Measurements from ENCODE around the gene MADD. TPM values are rescaled to one million over a fixed set of nuclear protein-coding genes. Genes with fewer than 3 reads are reported as not detected.

Gene MADD
- total and polyA plus RNA-seq, 10 of the 15 experiments (the other 5 are each of a cell fraction or from before 2014, with no cell fraction given): 0.47 to 35.4 (median 17.6) TPM

GRCh38 chr11:47357985-47358730 is 88.2 kb downstream of the MADD start:
- in situ Hi-C loops (cut with MboI) (no loop called here), intact Hi-C loops (cut with micrococcal nuclease; ENCODE audit: unreplicated experiment) (no loop called here)
- no peaks in the 10 kb centered on the region; the same call in 1 of the 2 replicates for H3K79me2 ChIP-seq (ENCODE audit: control insufficient read depth, insufficient read depth, low read length)
- no TSS peak for BruUV-seq (replicated peaks)
- ChIA-PET POLR2A (no interaction called here), SMC1A (ENCODE audit: uncharacterized antibody, unreplicated experiment) (no interaction called here), RAD21 (ENCODE audit: unreplicated experiment) (no interaction called here), CTCF (no interaction called here)
- H3K4me3 ChIP-seq: no peak overlapping the region
- no peak overlapping the region for H3K4me2 ChIP-seq (ENCODE audit: control insufficient read depth, insufficient read depth)
- no peak for FAIRE-seq
- H3K4me1 ChIP-seq (ENCODE audit: control insufficient read depth, insufficient read depth, low read length): no peaks in the 10 kb centered on the region
- H4K20me1 ChIP-seq (ENCODE audit: control insufficient read depth, insufficient read depth): no peaks in the 10 kb centered on the region
- peaks cover 3% of the 10 kb centered on the region in 2 experiments; a peak in 3 of 4 replicates for H3K36me3 ChIP-seq (ENCODE audit: control insufficient read depth in 2 of 2, insufficient read depth in 2 of 2, low read length in 1 of 2)
- H3K9me3 ChIP-seq (replicated peaks; ENCODE audit: control insufficient read depth, insufficient read depth, low read length): no peaks in the 10 kb centered on the region; the same call in 2 of the 3 replicates
- no peak for DNase-seq (ENCODE audit: low read depth, low spot score)
- H2AFZ ChIP-seq (ENCODE audit: control insufficient read depth, low read depth, low read length): no peak overlapping the region
- H3K27me3 ChIP-seq (replicated peaks in 1 of 2; ENCODE audit: control insufficient read depth in 2 of 2, insufficient read depth in 2 of 2, low read length in 1 of 2): no peaks in the 10 kb centered on the region
- WGBS (ENCODE audit: insufficient coverage, insufficient replicate concordance, low lambda C conversion rate, missing lambda C conversion rate): 95% methylated on average over 6 of the region's 6 CpGs
- no peak for TF ChIP-seq SMC3 (IDR thresholded peaks at IDR 0.05; ENCODE audit: borderline replicate concordance, low read length)
- TF ChIP-seq, protein P1, sequence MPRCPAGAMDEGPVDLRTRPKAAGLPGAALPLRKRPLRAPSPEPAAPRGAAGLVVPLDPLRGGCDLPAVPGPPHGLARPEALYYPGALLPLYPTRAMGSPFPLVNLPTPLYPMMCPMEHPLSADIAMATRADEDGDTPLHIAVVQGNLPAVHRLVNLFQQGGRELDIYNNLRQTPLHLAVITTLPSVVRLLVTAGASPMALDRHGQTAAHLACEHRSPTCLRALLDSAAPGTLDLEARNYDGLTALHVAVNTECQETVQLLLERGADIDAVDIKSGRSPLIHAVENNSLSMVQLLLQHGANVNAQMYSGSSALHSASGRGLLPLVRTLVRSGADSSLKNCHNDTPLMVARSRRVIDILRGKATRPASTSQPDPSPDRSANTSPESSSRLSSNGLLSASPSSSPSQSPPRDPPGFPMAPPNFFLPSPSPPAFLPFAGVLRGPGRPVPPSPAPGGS (IDR thresholded peaks at IDR 0.05; ENCODE audit: borderline replicate concordance, insufficient read depth, low read depth, low read length, poor library complexity, severe bottlenecking): peak; percentile 44
- peak; percentile 69 for TF ChIP-seq TARDBP (IDR thresholded peaks at IDR 0.05; ENCODE audit: borderline replicate concordance)
- 0 out of 2 replicates have a peak, but pooled peaks have one; percentile 54 for TF ChIP-seq POLR2A (IDR thresholded peaks at IDR 0.05; ENCODE audit: low read depth, low read length)
- no peak overlapping the region for H3K9ac ChIP-seq (ENCODE audit: control insufficient read depth, insufficient read depth, low read length)
- ATAC-seq: no peak
- H3K27ac ChIP-seq (ENCODE audit: control insufficient read depth, insufficient read depth): no peak overlapping the region

- intact Hi-C loops (cut with micrococcal nuclease; ENCODE audit: unreplicated experiment) (no loop called here), in situ Hi-C loops (cut with MboI) (no loop called here)
- TF ChIP-seq BMI1 (IDR thresholded peaks at IDR 0.05; ENCODE audit: borderline replicate concordance) (no peak), DPF2 (IDR thresholded peaks at IDR 0.05) (no peak), STAT3 (IDR thresholded peaks at IDR 0.05; ENCODE audit: low read depth, low read length) (no peak), TARDBP (IDR thresholded peaks at IDR 0.05; ENCODE audit: borderline replicate concordance) (no peak), NR2C2 (IDR thresholded peaks at IDR 0.05; ENCODE audit: borderline replicate concordance, control insufficient read depth, insufficient read length, low read depth) (no peak)
- Histone ChIP-seq H3K79me2 (ENCODE audit: control insufficient read depth, insufficient read depth, low read length) (no peaks in the 10 kb centered on the region; the same call in 1 of the 2 replicates), H3K27ac (ENCODE audit: control insufficient read depth, insufficient read depth) (no peak overlapping the region), H3K27me3 (replicated peaks in 1 of 2; ENCODE audit: control insufficient read depth in 2 of 2, insufficient read depth in 2 of 2, low read length in 1 of 2) (no peaks in the 10 kb centered on the region), H3K4me2 (ENCODE audit: control insufficient read depth, insufficient read depth) (no peak overlapping the region), H3K9ac (ENCODE audit: control insufficient read depth, insufficient read depth, low read length) (no peak overlapping the region), H3K36me3 (ENCODE audit: control insufficient read depth in 2 of 2, insufficient read depth in 2 of 2, low read length in 1 of 2) (peaks cover 3% of the 10 kb centered on the region in 2 experiments; a peak in 3 of 4 replicates), H3K4me1 (ENCODE audit: control insufficient read depth, insufficient read depth, low read length) (no peaks in the 10 kb centered on the region), H2AFZ (ENCODE audit: control insufficient read depth, low read depth, low read length) (no peak overlapping the region), H3K9me3 (replicated peaks; ENCODE audit: control insufficient read depth, insufficient read depth, low read length) (no peaks in the 10 kb centered on the region; the same call in 2 of the 3 replicates), H4K20me1 (ENCODE audit: control insufficient read depth, insufficient read depth) (no peaks in the 10 kb centered on the region), H3K4me3 (no peak overlapping the region)
- POLR2A ChIA-PET: no interaction called here
- SMC1A ChIA-PET (ENCODE audit: uncharacterized antibody, unreplicated experiment): no interaction called here
- RAD21 ChIA-PET (ENCODE audit: unreplicated experiment): no interaction called here
- BruUV-seq (replicated peaks): no TSS peak
- WGBS (ENCODE audit: insufficient coverage, insufficient replicate concordance, low lambda C conversion rate, missing lambda C conversion rate): 94% methylated on average over 14 of the region's 14 CpGs
- DNase-seq (ENCODE audit: low read depth, low spot score): no peak
- CTCF ChIA-PET: no interaction called here
- no peak for FAIRE-seq
- no peak for ATAC-seq
These were observed 88.8 kb downstream of the MADD start for GRCh38 chr11:47358731-47359051.

All from GM12878 (cell line).